Small intestine (tissue), 7 donors: ENCODE measurements around the gene CALML5. TPM values are rescaled to one million over a fixed set of nuclear protein-coding genes. Genes with fewer than 3 reads are reported as not detected.

ENCODE experiments used
- DNase-seq, 2 donors: peaks; one replicate each; pipeline versions ENCODE4 v3.0.0 to v3.0.0-alpha.2; 2013
- FAIRE-seq: peaks from 2 replicates; lab custom pipeline; 2012; peaks lifted over from hg19 to GRCh38; lab: Jason Lieb, UNC
- H3K27ac ChIP-seq, 3 donors: one replicate each; pipeline ENCODE4 v1.5.1; 2013; ENCODE audit warnings: low read length in 2 of 3, mild to moderate bottlenecking in 2 of 3, control low read depth in 1 of 3, inconsistent platforms in 1 of 3, low read depth in 1 of 3, moderate library complexity in 1 of 3
- H3K27me3 ChIP-seq, 3 donors: one replicate each; pipeline ENCODE4 v1.6.1; 2013; ENCODE audit warnings: low read length in 3 of 3, inconsistent platforms in 1 of 3; ENCODE audit not compliant: control insufficient read depth in 3 of 3, insufficient read depth in 3 of 3
- H3K36me3 ChIP-seq, 3 donors: one replicate each; pipeline ENCODE4 v1.6.1; 2013; ENCODE audit warnings: low read length in 3 of 3, inconsistent platforms in 1 of 3, low read depth in 1 of 3, mild to moderate bottlenecking in 1 of 3, moderate library complexity in 1 of 3; ENCODE audit not compliant: control insufficient read depth in 3 of 3, insufficient read depth in 2 of 3
- H3K4me1 ChIP-seq, 3 donors: one replicate each; pipeline ENCODE4 v1.6.1; 2013; ENCODE audit warnings: low read length in 2 of 3, inconsistent platforms in 1 of 3, low read depth in 1 of 3, mild to moderate bottlenecking in 1 of 3, moderate library complexity in 1 of 3; ENCODE audit not compliant: control insufficient read depth in 3 of 3, insufficient read depth in 2 of 3
- H3K4me3 ChIP-seq, 3 donors: one replicate each; pipeline ENCODE4 v1.5.1; 2013; ENCODE audit warnings: low read length in 3 of 3, control low read depth in 1 of 3, inconsistent platforms in 1 of 3, low read depth in 1 of 3, mild to moderate bottlenecking in 1 of 3, moderate library complexity in 1 of 3
- H3K9me3 ChIP-seq, 2 donors: one replicate each; pipeline ENCODE4 v1.6.1; 2013; ENCODE audit warnings: low read depth in 1 of 2, low read length in 1 of 2; ENCODE audit not compliant: control insufficient read depth in 2 of 2, insufficient read depth in 1 of 2
- WGBS, 3 donors: extraction: QIAGEN DNeasy Blood & Tissue Kit; methylation state at CpG; one replicate each; pipeline ENCODE4 v1.1.7; 2013; 5-methylcytosine and 5-hydroxymethylcytosine counted together
- polyA plus RNA-seq, 4 donors: library from polyadenylated mRNA; stranded (reverse) in 3 of 4; unstranded in 1 of 4; fragments of 200-250 nt in 3 of 4; fragments of 120-200 nt in 1 of 4; gene quantifications; one replicate each; pipeline versions ENCODE4 v1.2.1 to v1.2.3, GENCODE V29; 2013
- donor health status: healthy with polysubstance abuse.
- donor health status: control.
- donor health status: control.
- donor health status: Bipolar disorder and iron deficiency.
- donor health status: healthy.

CALML5 gene
- polyA plus RNA-seq, 4 donors = not detected

DNA sequence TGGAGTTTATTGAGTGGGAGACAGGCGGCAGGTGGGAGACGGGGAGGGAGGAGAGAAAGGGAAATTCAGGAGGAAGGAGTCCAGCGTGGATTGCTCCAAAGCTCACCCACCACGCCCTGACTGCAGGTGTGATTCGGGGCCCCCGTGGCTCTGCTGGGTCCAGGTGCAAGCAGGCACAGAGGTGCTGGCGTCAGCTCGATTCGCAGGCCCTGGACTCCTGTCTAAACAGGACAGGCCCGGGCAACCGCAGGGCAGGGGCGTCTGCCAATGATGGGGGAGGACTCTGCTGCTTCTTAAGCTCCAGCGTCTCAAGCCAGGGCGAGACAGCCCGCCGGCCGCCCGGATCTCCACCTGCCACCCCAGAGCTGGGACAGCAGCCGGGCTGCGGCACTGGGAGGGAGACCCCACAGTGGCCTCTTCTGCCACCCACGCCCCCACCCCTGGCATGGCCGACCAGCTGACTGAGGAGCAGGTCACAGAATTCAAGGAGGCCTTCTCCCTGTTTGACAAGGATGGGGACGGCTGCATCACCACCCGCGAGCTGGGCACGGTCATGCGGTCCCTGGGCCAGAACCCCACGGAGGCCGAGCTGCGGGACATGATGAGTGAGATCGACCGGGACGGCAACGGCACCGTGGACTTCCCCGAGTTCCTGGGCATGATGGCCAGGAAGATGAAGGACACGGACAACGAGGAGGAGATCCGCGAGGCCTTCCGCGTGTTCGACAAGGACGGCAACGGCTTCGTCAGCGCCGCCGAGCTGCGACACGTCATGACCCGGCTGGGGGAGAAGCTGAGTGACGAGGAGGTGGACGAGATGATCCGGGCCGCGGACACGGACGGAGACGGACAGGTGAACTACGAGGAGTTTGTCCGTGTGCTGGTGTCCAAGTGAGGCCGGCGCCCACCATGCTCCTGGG, 25.5 kb upstream of the CALML5 start, which contains the start of gene CALML3:
Gene CALML3 (plus strand): TSS at position 321 of the 920 bp plus-strand sequence. CDS start 125 bp downstream, at position 446.
- 74 to 89% (median 81%) methylated on average over 59 to 64 of the region's 64 CpGs for WGBS, 3 donors
- H3K36me3 ChIP-seq = no peaks in the 10 kb centered on the region
- FAIRE-seq (no peak), DNase-seq (peak in 1 of 2 donors; percentile 39)
- no peaks in the 10 kb centered on the region for H3K27me3 ChIP-seq
- H3K27ac ChIP-seq = no peak within 1 kb of the TSS
- H3K9me3 ChIP-seq = no peaks in the 10 kb centered on the region
- H3K4me3 ChIP-seq = no peak within 1 kb of the TSS
- H3K4me1 ChIP-seq = peaks cover 0 to 10% (median 0%) of the 10 kb centered on the region in 3 donors

DNA sequence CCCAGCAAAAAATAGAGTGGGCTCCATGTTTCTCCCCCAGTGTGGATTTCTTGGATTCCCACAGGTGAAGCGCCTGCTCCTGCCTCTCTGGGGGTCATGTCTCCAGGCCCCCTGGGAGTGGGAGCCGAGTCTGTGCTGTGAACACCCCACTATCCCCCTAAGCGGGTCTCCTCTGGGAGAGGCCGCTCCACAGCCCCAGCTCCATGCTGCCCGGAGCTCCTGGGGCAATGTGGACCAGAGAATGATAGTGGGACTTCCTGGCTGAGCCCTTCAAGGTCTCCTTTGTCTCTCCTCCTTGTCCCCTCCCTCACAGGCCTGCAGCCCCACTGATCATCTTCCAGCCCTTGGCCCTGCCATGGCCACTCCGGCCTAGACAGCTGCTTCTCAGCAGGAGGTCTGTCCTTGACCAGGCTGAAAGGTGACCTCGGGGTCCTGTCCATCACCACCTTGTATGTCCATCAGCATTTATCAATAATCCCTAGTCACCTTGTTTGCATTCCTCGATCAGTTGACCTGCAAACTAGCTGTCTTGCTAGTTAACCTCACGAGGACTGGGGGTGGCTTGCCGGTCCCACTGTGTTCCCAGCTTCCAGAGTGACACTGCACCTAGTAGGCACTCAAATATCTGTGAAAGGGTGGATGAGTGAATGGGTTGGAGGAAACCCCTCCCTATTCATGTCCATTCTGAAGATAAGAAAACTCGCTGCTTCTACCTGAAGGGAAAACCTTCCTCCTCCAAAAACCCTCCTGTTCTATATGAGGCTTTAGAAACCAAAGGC, 24.6 kb upstream of the CALML5 start:
- WGBS, 3 donors = 75 to 86% (median 80%) methylated on average over 11 of the region's 11 CpGs
- FAIRE-seq (no peak), DNase-seq (no peak)
- Histone ChIP-seq H3K9me3 (no peaks in the 10 kb centered on the region), H3K4me3 (no peak overlapping the region), H3K27ac (no peak overlapping the region), H3K4me1 (peaks cover 0 to 10% (median 0%) of the 10 kb centered on the region in 3 donors), H3K36me3 (no peaks in the 10 kb centered on the region), H3K27me3 (no peaks in the 10 kb centered on the region)

DNA sequence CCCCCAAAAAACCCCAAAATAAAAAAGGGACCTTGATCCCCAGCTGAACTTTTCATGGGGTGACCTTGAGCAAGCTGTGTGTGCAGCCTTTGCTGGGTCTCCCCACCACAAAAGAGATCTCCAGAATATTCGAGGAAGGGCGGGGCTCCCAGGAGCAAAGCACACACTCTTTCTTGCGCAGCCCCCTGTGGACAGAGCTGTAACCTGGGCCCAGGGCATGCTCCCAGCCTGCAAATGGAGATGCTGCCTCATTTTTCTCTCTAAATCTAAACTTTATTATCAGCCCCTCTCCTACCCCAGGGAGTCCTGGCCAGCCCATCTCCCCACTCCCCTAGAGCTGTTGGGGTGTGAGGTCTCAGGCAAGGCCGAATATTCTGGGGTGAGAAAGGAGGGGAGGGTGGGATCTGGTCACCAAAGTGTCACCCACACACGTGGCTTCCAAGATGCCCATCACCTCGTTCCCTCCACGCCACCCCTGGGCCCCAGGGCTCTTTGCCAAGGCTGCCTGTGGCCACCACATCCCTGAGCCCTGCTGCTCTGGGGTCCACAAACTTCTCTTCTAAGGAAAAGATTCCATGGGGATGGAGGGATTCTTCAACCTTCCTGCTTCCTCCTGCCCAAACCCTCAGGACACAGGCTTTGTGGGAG, 23.7 kb upstream of the CALML5 start:
- WGBS, 3 donors = 69 to 86% (median 77%) methylated on average over 7 of the region's 7 CpGs
- DNase-seq (no peak), FAIRE-seq (no peak)
- H3K36me3 ChIP-seq = no peaks in the 10 kb centered on the region
- H3K27ac ChIP-seq = no peak overlapping the region
- H3K4me3 ChIP-seq = no peak overlapping the region
- H3K27me3 ChIP-seq = no peaks in the 10 kb centered on the region
- H3K4me1 ChIP-seq = peaks cover 0 to 17% (median 0%) of the 10 kb centered on the region in 3 donors
- H3K9me3 ChIP-seq = no peaks in the 10 kb centered on the region

DNA sequence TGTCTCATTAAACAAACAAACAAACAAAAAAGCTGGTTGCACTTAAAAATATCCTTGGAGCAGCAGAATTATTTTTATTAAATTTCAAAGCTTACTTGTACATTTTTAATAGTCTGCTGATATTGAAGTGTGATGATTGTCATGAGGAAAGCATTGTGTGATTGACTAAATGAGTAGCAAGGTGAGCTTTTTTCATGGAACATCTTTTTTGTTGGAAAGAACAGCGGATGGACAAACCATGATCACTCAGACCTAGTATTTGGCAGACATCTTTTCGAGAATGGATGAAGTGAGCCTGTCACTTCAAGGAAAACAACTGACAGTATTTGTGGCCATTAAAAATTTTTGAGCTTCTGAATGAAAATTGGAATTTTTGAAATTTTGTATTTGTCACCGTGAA, 19.7 kb upstream of the CALML5 start:
- H3K27ac ChIP-seq = peak overlapping the region in 1 of 3 donors; percentile 57
- no peaks in the 10 kb centered on the region for H3K9me3 ChIP-seq
- no peak for FAIRE-seq
- H3K4me3 ChIP-seq = no peak overlapping the region
- no peak for DNase-seq
- peaks cover 0 to 30% (median 3%) of the 10 kb centered on the region in 3 donors for H3K4me1 ChIP-seq
- H3K27me3 ChIP-seq = no peaks in the 10 kb centered on the region
- 89 to 92% (median 92%) methylated on average over 3 of the region's 3 CpGs for WGBS, 3 donors
- H3K36me3 ChIP-seq = no peaks in the 10 kb centered on the region

DNA sequence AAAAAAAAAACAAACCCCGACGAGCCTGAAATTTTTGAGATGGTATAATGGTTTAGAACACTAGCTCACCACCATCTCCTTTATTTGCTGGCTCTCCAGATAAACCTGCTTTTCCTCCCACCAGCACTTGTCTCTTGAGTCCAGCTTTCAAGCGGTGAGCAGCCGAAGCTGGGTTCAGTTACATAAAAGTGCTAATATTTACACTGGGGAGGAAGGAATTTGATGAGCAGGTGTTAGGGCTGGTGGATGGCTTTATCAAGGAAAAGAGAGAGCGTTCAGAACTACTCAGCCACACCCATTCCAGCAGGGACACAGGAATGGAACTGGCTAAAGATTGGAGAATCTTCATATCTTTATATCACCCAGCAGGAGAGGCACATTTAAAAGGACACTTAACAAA, 18.8 kb upstream of the CALML5 start:
- Histone ChIP-seq H3K4me3 (no peak overlapping the region), H3K27ac (peak overlapping the region in 1 of 3 donors; percentile 57), H3K27me3 (no peaks in the 10 kb centered on the region), H3K36me3 (no peaks in the 10 kb centered on the region), H3K9me3 (no peaks in the 10 kb centered on the region), H3K4me1 (peaks cover 0 to 29% (median 3%) of the 10 kb centered on the region in 3 donors)
- peak; percentile 73 to 78 for DNase-seq
- WGBS, 3 donors = 14 to 56% (median 30%) methylated on average over 5 of the region's 5 CpGs
- no peak for FAIRE-seq

DNA sequence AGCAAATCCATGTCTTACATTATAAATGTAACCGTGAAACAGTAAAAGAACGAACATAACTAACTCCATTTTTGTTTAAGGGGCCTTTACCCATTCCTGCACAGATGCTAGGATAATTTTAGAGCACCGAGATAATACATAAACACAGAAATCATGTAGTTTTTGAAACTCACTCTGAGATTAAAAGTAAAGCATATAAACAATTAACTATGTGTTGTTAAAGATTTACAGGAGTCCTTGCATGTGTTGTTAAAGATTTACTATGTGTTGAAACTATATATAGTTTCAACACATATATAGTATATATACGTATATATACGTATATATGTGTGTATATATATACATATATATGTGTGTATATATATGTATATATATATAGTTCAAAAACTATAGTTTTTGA, 18.2 kb upstream of the CALML5 start:
- H3K9me3 ChIP-seq = no peaks in the 10 kb centered on the region
- no peaks in the 10 kb centered on the region for H3K36me3 ChIP-seq
- no peak for FAIRE-seq
- peaks cover 0 to 29% (median 3%) of the 10 kb centered on the region in 3 donors for H3K4me1 ChIP-seq
- H3K4me3 ChIP-seq = no peak overlapping the region
- peak overlapping the region in 1 of 3 donors; percentile 36 for H3K27ac ChIP-seq
- no peaks in the 10 kb centered on the region for H3K27me3 ChIP-seq
- DNase-seq = peak in 1 of 2 donors; percentile 26
- 29 to 55% (median 31%) methylated on average over 5 of the region's 5 CpGs for WGBS, 3 donors

DNA sequence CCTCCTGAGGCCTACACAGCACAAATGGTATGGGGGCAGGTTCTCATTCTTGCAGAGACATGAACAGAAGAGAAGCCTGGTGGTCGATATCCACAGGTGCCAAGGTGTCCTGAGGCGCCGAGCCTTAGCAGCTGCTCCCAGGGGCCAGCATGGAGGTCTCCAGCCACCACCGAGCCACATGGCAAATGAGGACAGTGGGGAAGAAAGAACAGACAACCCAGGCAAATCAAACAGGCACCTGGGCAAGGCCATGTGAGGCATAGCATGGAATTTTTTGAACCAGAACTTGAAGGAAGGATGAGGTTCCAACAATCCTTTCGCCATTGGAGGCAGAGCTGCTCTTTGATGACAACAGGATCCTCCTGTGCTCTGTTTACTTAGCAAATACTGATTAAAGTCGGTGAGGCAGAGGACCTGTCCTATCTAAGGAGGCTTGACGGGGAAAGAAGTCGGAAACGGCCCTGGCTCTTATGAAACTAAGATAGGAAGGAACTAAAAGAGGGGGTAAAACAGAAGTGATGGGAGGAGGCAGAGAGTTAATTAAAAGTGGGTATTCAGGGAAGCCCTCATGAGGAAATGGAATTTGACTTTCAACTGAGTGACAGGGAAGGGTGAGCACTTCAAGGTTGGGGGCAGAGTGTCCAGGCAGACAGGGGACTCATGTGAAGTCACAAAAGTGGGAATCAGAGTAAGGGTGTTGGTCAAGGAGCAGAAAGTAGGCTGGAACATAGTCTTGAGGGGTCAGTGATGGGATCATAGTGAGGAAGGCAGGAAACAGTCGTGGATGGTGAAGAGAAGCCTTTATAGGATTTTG, 16.8 kb upstream of the CALML5 start:
- H3K36me3 ChIP-seq = no peaks in the 10 kb centered on the region
- no peak overlapping the region for H3K4me3 ChIP-seq
- DNase-seq (peak in 1 of 2 donors; percentile 12), FAIRE-seq (no peak)
- no peaks in the 10 kb centered on the region for H3K27me3 ChIP-seq
- 67 to 73% (median 68%) methylated on average over 10 of the region's 10 CpGs for WGBS, 3 donors
- no peaks in the 10 kb centered on the region for H3K9me3 ChIP-seq
- no peak overlapping the region for H3K27ac ChIP-seq
- peaks cover 0 to 29% (median 3%) of the 10 kb centered on the region in 3 donors for H3K4me1 ChIP-seq
